ENCODE measurements around the gene MBNL1.

MBNL1 gene

GRCh38 chr3:152259468-152259867 lies 9.3 kb upstream of the MBNL1 start:
- Mint-ChIP-seq H3K27me3 (no peaks in the 10 kb centered on the region), H3K9me3 (ENCODE audit: low read depth) (no peaks in the 10 kb centered on the region), H3K27ac (peak overlapping the region; percentile 93), H3K36me3 (peaks cover 4% of the 10 kb centered on the region), H3K4me3 (peak overlapping the region; percentile 77), H3K4me1 (ENCODE audit: low read depth) (peaks cover 89% of the 10 kb centered on the region)

DNA sequence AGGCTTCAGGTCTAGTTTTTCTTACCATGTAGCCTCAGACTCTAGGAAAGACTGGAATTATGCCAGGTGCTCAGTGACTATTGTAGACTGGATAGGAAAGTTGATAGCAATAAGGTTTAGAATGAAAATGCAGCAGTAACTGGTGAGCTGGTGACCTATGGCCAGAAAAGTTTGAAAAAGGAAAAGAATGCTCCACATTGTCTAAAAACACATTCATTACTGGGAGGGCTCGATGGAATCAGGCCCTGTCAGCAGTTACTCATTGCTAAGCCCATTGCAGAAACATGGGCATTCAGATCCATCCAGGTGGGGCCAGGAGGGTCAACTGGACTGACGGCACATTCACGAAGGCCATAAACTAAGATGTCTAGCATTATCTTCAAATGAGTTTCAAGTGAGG lies 8.7 kb upstream of the MBNL1 start:
- Mint-ChIP-seq H3K36me3 (peaks cover 4% of the 10 kb centered on the region), H3K27me3 (no peaks in the 10 kb centered on the region), H3K27ac (peak overlapping the region; percentile 93), H3K9me3 (ENCODE audit: low read depth) (no peaks in the 10 kb centered on the region), H3K4me3 (peak overlapping the region; percentile 55), H3K4me1 (ENCODE audit: low read depth) (peaks cover 86% of the 10 kb centered on the region)

DNA sequence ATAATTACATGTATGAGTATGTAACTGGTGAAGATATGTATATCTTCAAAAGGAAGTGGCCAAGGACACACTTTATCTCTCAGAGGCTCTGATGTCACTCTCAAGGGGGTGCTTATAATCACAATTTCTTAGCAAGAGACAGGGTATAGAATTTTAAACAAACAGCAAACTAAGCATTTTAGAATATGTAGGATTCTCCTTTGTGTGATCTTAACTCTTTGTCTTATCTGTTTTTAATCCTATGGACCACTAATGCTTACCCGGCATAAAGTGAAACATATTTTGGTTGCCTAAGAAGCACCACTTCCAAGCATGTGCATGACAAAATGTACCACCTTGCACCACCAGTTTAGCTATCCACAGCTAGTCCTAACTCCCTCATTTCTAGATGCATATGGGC lies 8.2 kb upstream of the MBNL1 start:
- H3K27me3 Mint-ChIP-seq, result no peaks in the 10 kb centered on the region
- peak overlapping the region; percentile 93 for H3K27ac Mint-ChIP-seq
- H3K36me3 Mint-ChIP-seq, result peaks cover 4% of the 10 kb centered on the region
- H3K9me3 Mint-ChIP-seq (ENCODE audit: low read depth), result no peaks in the 10 kb centered on the region
- H3K4me1 Mint-ChIP-seq (ENCODE audit: low read depth), result peaks cover 88% of the 10 kb centered on the region
- peak overlapping the region; percentile 43 for H3K4me3 Mint-ChIP-seq

DNA sequence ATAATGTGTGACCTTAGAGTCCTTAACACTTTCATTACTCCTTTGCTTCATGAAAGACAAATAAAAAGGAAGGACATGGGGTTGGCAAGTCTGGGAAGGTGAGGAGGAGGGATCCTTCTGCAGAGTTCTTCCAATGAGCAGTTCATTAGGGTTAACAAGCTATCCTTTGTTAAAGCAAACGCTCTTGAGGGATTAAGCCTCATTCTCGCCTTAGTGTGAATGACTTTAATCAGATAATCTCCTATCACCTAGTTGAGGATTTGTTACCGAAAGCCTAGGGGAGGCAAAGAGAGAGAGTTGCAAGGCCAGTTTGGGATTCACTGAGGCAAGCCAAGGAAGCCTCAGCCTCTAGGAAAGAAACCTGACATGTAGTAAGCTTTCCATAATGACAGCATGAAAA lies 7.4 kb upstream of the MBNL1 start:
- Mint-ChIP-seq H3K4me3 (no peak overlapping the region), H3K27ac (peak overlapping the region; percentile 93), H3K27me3 (no peaks in the 10 kb centered on the region), H3K4me1 (ENCODE audit: low read depth) (peaks cover 88% of the 10 kb centered on the region), H3K36me3 (peaks cover 4% of the 10 kb centered on the region), H3K9me3 (ENCODE audit: low read depth) (no peaks in the 10 kb centered on the region)

GRCh38 chr3:152263711-152264110 lies 5.0 kb upstream of the MBNL1 start:
- no peaks in the 10 kb centered on the region for H3K27me3 Mint-ChIP-seq
- H3K36me3 Mint-ChIP-seq, result peaks cover 4% of the 10 kb centered on the region
- peak overlapping the region; percentile 75 for H3K27ac Mint-ChIP-seq
- peaks cover 86% of the 10 kb centered on the region for H3K4me1 Mint-ChIP-seq (ENCODE audit: low read depth)
- H3K4me3 Mint-ChIP-seq, result peak overlapping the region; percentile 38
- no peaks in the 10 kb centered on the region for H3K9me3 Mint-ChIP-seq (ENCODE audit: low read depth)

- Mint-ChIP-seq H3K4me3 (peak overlapping the region; percentile 38), H3K4me1 (ENCODE audit: low read depth) (peaks cover 81% of the 10 kb centered on the region), H3K9me3 (ENCODE audit: low read depth) (no peaks in the 10 kb centered on the region), H3K27me3 (no peaks in the 10 kb centered on the region), H3K36me3 (peaks cover 4% of the 10 kb centered on the region), H3K27ac (peak overlapping the region; percentile 75)
Measured at GRCh38 chr3:152264378-152264777, 4.4 kb upstream of the MBNL1 start.

DNA sequence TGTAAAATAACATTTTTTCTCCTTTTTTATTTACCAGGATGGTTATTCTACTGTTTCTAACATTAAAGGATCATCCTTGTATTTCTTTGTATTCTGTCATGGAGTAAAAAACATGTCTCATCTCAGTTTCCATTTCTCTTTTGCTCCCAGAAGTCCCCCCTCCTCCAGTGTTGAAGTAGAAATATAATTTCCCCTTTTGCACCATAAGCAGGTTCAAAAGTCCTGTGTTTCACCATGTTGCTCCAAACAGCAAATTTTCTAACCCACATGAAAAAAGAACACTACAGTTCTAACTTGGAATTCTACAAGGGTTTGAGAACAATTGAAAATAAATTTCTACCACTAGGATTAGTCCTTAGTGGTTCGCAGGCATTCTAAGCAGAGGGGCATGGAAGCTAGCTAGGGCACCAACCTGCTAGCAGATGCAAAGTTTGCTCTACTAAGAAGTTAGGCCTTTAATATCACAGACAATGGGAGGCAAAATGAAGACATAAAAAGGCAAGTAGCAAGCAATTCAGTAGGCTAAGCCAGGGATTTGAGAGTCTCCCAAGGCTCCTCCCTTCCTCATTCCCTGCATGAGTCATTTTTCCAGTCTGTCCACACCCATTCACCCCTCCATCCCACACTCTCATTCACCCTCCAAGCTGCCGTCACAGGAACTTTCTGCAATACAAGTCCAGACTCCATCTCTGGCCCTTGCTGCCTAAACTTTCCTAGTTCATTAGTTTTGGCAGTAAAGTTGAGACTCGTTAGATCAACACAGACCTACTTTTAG lies 2.3 kb upstream of the MBNL1 start:
- Mint-ChIP-seq H3K9me3 (ENCODE audit: low read depth) (no peaks in the 10 kb centered on the region), H3K36me3 (peaks cover 9% of the 10 kb centered on the region), H3K4me1 (ENCODE audit: low read depth) (peaks cover 64% of the 10 kb centered on the region), H3K4me3 (peak overlapping the region; percentile 93), H3K27ac (peak overlapping the region; percentile 99), H3K27me3 (no peaks in the 10 kb centered on the region)

GRCh38 chr3:152267831-152268554 lies 736 bp upstream of the MBNL1 start:
- Mint-ChIP-seq H3K27ac (peak overlapping the region; percentile 99), H3K9me3 (ENCODE audit: low read depth) (no peaks in the 10 kb centered on the region), H3K27me3 (no peaks in the 10 kb centered on the region), H3K4me1 (ENCODE audit: low read depth) (peaks cover 67% of the 10 kb centered on the region), H3K36me3 (peaks cover 10% of the 10 kb centered on the region), H3K4me3 (peak overlapping the region; percentile 93)

DNA sequence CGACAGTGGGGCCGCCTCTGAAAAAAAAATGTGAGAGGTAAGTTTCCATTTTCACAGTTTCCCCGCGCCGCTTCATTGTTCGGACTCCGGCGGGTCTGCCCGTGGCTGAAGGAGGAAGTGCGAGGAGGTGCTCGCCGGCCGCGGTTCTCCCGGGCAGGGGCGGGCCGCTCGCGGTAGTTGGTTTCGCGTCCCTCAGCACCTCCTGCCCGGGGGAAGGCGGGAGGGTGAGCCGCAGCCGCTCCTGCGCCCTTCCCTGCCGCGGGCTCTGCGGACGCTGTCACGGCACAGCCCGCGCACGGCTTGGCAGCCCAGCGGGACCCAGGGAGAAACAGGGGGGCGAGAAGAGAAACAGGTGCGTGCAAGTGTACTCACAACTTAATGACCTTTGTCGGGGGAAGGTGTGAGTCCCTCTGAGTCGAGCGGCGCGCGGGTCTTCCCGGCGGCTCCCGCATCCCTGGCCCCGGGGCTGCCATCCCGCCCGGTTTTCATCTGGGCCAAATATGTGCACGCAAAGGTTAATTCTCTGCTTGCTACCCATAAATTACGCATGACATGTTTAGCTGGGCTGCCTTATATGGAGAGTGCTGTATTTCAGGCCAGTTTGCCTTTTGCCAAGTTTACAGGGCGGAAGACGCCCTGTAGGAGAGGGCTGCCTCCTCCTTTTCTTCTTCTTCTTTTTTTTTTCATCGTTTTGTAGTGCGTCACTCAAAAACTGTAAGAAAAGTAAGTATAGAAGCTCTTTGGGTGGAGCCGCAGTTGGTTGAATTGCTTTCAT lies 514 bp downstream of the MBNL1 start:
- H3K4me1 Mint-ChIP-seq (ENCODE audit: low read depth), result peaks cover 66% of the 10 kb centered on the region
- H3K9me3 Mint-ChIP-seq (ENCODE audit: low read depth), result no peaks in the 10 kb centered on the region
- no peaks in the 10 kb centered on the region for H3K27me3 Mint-ChIP-seq
- H3K36me3 Mint-ChIP-seq, result peaks cover 14% of the 10 kb centered on the region
- H3K27ac Mint-ChIP-seq, result peak overlapping the region; percentile 98
- H3K4me3 Mint-ChIP-seq, result peak overlapping the region; percentile 93

DNA sequence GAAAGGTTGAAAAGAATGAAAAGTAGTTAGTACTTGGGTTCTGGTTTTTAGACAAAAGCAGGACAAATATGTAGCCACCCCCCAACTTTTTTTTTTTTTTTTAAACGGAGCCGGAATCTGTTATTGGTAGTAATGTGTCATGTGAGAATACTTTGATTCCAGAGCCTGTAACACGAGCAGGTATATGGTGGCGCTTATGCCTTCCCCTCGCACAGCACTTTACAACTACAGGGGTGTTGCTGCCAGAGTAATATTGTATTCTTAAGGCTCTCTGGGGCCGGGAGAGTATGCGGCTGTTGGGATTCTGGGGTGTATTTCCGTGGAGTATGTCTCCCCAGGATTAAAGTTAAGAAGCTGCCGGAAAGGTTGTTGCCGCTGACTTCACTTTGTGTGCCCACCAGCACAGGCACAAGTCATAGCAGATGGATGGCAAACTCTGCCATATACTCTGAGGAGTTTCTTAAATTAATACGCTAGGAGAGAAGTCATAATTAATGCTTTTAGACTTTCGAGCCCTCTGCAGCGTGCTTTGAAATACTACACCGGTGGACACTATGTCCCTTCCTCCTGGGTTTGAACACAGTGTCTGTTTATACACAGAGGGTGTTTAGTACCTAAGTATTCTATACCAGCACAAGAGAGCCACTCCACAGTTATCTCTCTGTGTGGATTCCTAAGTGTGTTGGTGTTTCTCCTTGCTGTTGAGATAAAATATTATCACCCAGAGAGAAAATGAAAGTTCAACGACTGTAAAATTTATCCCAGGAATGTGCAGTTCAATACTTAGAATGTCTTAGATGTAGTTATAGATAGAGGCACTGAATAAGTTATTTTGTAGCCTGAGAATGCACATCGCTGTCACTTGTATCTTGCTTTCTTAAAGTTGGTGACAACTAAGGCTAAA lies 1.4 kb downstream of the MBNL1 start:
- Mint-ChIP-seq H3K27me3 (no peaks in the 10 kb centered on the region), H3K27ac (peak overlapping the region; percentile 98), H3K9me3 (ENCODE audit: low read depth) (no peaks in the 10 kb centered on the region), H3K4me1 (ENCODE audit: low read depth) (peaks cover 64% of the 10 kb centered on the region), H3K4me3 (peak overlapping the region; percentile 93), H3K36me3 (peaks cover 14% of the 10 kb centered on the region)

- Mint-ChIP-seq H3K36me3 (peaks cover 14% of the 10 kb centered on the region), H3K4me1 (ENCODE audit: low read depth) (peaks cover 60% of the 10 kb centered on the region), H3K27me3 (no peaks in the 10 kb centered on the region), H3K9me3 (ENCODE audit: low read depth) (no peaks in the 10 kb centered on the region), H3K27ac (peak overlapping the region; percentile 98), H3K4me3 (peak overlapping the region; percentile 93)
Measured at GRCh38 chr3:152270937-152271336, 2.2 kb downstream of the MBNL1 start.

DNA sequence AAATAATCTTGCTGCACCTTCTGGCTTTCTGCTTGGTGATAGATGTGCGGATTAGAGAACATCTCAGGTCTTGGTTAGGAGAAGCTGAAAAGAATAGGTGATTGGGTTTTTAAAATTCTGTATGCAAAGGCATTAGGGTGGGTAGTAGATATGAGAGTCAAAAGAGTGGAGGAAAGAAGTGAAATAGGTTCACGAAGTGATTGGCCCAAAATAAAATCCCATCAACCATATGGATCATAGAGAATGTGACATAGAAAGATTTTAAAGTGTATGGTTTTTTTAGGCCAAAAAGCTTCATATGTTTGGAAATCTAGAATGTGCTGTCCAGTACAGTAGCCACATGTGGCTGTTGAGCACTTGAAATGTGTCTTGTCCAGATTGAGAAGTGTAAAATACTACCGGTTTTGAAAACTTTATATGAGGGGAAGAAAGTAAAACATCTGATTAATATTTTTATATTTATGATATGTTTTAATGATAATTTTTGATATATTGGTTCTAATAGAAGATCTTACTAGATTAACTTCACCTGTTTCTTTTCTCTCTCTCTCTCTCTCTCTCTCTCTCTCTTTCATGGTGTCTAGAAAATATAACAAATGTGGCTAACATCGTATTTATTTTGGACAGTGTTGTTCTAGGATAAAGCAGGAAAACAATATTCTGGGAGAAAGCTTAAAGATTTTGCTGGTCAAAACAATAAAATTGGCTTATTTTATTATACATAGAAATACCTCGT lies 2.9 kb downstream of the MBNL1 start:
- Mint-ChIP-seq H3K36me3 (peaks cover 14% of the 10 kb centered on the region), H3K27me3 (no peaks in the 10 kb centered on the region), H3K27ac (peak overlapping the region; percentile 98), H3K9me3 (ENCODE audit: low read depth) (no peaks in the 10 kb centered on the region), H3K4me1 (ENCODE audit: low read depth) (peaks cover 60% of the 10 kb centered on the region), H3K4me3 (peak overlapping the region; percentile 93)

DNA sequence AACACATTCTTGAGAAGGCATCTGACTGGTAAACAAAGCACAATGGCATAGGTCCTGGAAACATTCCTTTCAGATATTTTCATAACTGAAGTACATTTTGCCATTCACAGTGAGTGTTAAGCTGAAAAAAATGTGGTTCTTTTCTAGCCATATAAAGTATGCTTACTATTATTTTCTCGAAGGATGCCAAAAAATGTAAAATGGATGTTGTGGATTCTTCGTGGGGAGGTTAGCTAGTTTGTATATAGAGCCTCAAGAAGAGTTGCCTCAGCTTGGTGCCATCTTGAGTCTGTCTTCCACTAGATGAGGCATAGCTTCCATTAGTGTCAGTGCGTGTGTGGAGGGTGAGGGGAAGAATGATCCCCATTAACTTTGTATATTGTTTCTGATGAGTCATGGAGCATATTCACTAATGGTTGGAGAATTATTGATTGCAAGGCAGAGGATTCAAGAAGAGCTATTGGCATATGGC lies 4.1 kb downstream of the MBNL1 start:
- peak overlapping the region; percentile 97 for H3K27ac Mint-ChIP-seq
- no peaks in the 10 kb centered on the region for H3K9me3 Mint-ChIP-seq (ENCODE audit: low read depth)
- H3K27me3 Mint-ChIP-seq, result no peaks in the 10 kb centered on the region
- H3K4me1 Mint-ChIP-seq (ENCODE audit: low read depth), result peaks cover 58% of the 10 kb centered on the region
- H3K36me3 Mint-ChIP-seq, result peaks cover 14% of the 10 kb centered on the region
- H3K4me3 Mint-ChIP-seq, result peak overlapping the region; percentile 93
